ENCODE data around the gene CCSER1. TPM values are rescaled to one million over a fixed set of nuclear protein-coding genes. Genes with fewer than 3 reads are reported as not detected.

CCSER1 gene
- total RNA-seq, 1 donor from 2014 or later = 15.7 TPM

DNA sequence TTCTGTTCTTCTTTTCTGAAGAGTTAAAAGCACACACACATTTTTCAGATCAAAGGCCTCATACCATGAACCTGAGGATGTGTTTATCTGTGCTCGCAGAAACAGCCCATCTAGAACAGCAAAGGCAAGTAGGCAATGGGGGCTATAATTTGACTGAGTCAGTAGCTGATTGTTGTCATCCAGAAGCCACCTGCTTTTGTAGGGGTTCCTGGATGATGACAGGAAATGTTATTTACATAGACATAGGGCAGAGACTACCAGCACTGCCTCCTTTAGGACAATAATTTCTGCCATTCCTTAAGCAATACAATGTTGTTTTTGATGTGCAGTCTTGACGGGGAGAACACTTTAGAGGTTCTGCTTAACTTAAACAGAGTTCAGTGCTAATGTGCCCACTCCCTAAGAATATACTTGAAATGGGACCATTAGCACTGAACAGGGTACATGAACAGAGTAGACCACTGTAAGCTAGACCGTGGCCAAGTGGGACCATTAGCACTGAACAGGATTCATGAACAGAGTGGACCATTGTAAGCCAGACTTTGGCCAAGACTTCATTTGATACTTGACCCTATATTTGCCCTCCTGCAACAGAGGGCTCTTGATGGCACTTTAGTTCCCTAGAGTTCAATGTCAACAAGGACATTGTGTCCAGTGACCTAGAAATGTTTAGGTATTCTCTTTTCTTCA, 42.8 kb upstream of the CCSER1 start:
- no peaks in the 10 kb centered on the region for H3K36me3 Mint-ChIP-seq (ENCODE audit: unreplicated experiment)
- H3K4me1 Mint-ChIP-seq (ENCODE audit: low read depth, unreplicated experiment) = no peaks in the 10 kb centered on the region
- no peaks in the 10 kb centered on the region for H3K27me3 Mint-ChIP-seq (ENCODE audit: unreplicated experiment)
- H3K9me3 Mint-ChIP-seq (ENCODE audit: unreplicated experiment) = no peaks in the 10 kb centered on the region
- H3K4me3 Mint-ChIP-seq (ENCODE audit: unreplicated experiment) = no peak overlapping the region
- no peak overlapping the region for H3K27ac Mint-ChIP-seq (ENCODE audit: unreplicated experiment)
- DNase-seq = no peak
- TF ChIP-seq, protein P1, sequence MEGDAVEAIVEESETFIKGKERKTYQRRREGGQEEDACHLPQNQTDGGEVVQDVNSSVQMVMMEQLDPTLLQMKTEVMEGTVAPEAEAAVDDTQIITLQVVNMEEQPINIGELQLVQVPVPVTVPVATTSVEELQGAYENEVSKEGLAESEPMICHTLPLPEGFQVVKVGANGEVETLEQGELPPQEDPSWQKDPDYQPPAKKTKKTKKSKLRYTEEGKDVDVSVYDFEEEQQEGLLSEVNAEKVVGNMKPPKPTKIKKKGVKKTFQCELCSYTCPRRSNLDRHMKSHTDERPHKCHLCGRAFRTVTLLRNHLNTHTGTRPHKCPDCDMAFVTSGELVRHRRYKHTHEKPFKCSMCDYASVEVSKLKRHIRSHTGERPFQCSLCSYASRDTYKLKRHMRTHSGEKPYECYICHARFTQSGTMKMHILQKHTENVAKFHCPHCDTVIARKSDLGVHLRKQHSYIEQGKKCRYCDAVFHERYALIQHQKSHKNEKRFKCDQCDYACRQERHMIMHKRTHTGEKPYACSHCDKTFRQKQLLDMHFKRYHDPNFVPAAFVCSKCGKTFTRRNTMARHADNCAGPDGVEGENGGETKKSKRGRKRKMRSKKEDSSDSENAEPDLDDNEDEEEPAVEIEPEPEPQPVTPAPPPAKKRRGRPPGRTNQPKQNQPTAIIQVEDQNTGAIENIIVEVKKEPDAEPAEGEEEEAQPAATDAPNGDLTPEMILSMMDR (IDR thresholded peaks at IDR 0.05; ENCODE audit: partially characterized antibody, unreplicated experiment) = no peak

GRCh38 chr4:90084967-90085295, 42.3 kb upstream of the CCSER1 start:
- no peaks in the 10 kb centered on the region for H3K9me3 Mint-ChIP-seq (ENCODE audit: unreplicated experiment)
- no peaks in the 10 kb centered on the region for H3K4me1 Mint-ChIP-seq (ENCODE audit: low read depth, unreplicated experiment)
- no peaks in the 10 kb centered on the region for H3K36me3 Mint-ChIP-seq (ENCODE audit: unreplicated experiment)
- H3K4me3 Mint-ChIP-seq (ENCODE audit: unreplicated experiment) = no peak overlapping the region
- H3K27me3 Mint-ChIP-seq (ENCODE audit: unreplicated experiment) = no peaks in the 10 kb centered on the region
- TF ChIP-seq, protein P1 (IDR thresholded peaks at IDR 0.05; ENCODE audit: partially characterized antibody, unreplicated experiment) = no peak
- DNase-seq = no peak
- no peak overlapping the region for H3K27ac Mint-ChIP-seq (ENCODE audit: unreplicated experiment)

DNA sequence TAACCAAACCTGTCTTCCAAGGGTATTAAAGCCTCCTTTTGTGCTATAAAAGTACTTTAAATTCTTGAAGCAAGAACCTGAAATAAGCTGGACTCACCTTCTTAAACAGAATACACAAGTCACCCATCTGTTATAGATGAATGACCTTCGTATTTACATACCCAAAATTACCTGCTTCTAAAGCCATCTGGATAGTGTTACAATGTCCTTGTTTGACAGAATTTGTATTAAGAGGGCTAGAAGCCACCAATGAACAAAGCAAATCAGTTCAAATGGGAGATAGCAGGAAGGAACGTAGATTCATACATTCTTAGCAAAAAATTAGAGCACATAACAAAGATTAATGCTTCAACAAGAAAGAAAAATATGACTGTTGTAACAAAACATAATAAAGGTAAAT, 33.7 kb upstream of the CCSER1 start:
- H3K36me3 Mint-ChIP-seq (ENCODE audit: unreplicated experiment) = no peaks in the 10 kb centered on the region
- no peaks in the 10 kb centered on the region for H3K9me3 Mint-ChIP-seq (ENCODE audit: unreplicated experiment)
- DNase-seq = no peak
- H3K27ac Mint-ChIP-seq (ENCODE audit: unreplicated experiment) = no peak overlapping the region
- H3K4me3 Mint-ChIP-seq (ENCODE audit: unreplicated experiment) = no peak overlapping the region
- peaks cover 1% of the 10 kb centered on the region for H3K27me3 Mint-ChIP-seq (ENCODE audit: unreplicated experiment)
- TF ChIP-seq, protein P1 (IDR thresholded peaks at IDR 0.05; ENCODE audit: partially characterized antibody, unreplicated experiment) = no peak
- H3K4me1 Mint-ChIP-seq (ENCODE audit: low read depth, unreplicated experiment) = peaks cover 2% of the 10 kb centered on the region

- TF ChIP-seq, protein P1 (IDR thresholded peaks at IDR 0.05; ENCODE audit: partially characterized antibody, unreplicated experiment) = no peak
- no peak overlapping the region for H3K4me3 Mint-ChIP-seq (ENCODE audit: unreplicated experiment)
- peaks cover 1% of the 10 kb centered on the region for H3K27me3 Mint-ChIP-seq (ENCODE audit: unreplicated experiment)
- peaks cover 2% of the 10 kb centered on the region for H3K4me1 Mint-ChIP-seq (ENCODE audit: low read depth, unreplicated experiment)
- no peak overlapping the region for H3K27ac Mint-ChIP-seq (ENCODE audit: unreplicated experiment)
- no peaks in the 10 kb centered on the region for H3K9me3 Mint-ChIP-seq (ENCODE audit: unreplicated experiment)
- no peak for DNase-seq
- H3K36me3 Mint-ChIP-seq (ENCODE audit: unreplicated experiment) = no peaks in the 10 kb centered on the region
These were observed 32.2 kb upstream of the CCSER1 start for GRCh38 chr4:90095000-90095399.

DNA sequence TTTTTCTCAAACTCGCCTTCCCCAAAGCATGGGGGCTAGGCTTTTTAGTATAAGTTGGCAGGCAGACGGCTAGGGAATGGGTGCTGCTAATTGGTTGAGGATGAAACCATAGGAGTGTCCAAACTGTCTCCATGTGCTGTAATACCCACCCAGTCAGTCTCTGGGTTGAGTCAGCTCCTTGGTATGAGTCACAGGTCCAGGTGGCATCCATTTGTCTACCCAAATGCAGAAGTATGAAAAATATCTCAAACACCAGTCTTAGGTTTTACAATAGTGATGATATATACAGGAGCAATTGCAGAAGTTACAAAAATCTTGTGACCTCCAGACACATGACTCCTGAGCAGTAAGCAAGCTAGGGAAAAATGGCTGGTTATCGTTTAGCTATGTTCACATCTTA, 27.4 kb upstream of the CCSER1 start:
- H3K4me3 Mint-ChIP-seq (ENCODE audit: unreplicated experiment) = no peak overlapping the region
- H3K27me3 Mint-ChIP-seq (ENCODE audit: unreplicated experiment) = no peaks in the 10 kb centered on the region
- no peaks in the 10 kb centered on the region for H3K9me3 Mint-ChIP-seq (ENCODE audit: unreplicated experiment)
- no peak for DNase-seq
- no peak overlapping the region for H3K27ac Mint-ChIP-seq (ENCODE audit: unreplicated experiment)
- TF ChIP-seq, protein P1 (IDR thresholded peaks at IDR 0.05; ENCODE audit: partially characterized antibody, unreplicated experiment) = no peak
- no peaks in the 10 kb centered on the region for H3K36me3 Mint-ChIP-seq (ENCODE audit: unreplicated experiment)
- no peaks in the 10 kb centered on the region for H3K4me1 Mint-ChIP-seq (ENCODE audit: low read depth, unreplicated experiment)
